Measurements from ENCODE around the gene IFNL3. TPM values are rescaled to one million over a fixed set of nuclear protein-coding genes. Genes with fewer than 3 reads are reported as not detected.

The IFNL3 gene
- total RNA-seq, 1 experiment from 2014 or later, result not detected

DNA sequence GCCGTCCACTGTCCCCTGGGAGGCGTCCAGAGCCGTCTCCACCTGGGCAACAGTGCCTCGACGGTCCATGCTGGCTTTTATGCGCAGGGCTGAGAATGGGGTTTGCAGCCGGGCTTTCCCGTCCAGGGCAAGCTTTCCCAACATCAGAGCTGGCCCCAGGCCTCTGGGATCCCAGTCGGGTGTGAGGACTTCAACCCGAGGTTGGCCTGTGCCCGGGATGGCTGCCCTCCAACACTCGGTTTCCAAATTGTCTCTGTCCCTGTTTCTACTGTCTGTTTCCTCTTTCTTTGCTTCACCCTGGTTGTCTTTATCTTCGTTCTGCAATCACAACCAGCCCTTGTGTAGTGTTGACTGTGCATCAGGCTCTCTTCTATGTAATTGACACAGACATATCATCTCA is 4.0 kb upstream of the IFNL3 start, which contains the start of gene IFNL4:
IFNL4 (minus strand) TSS at position 51 of the 400 bp plus-strand sequence.
- intact Hi-C loops (cut with micrococcal nuclease; ENCODE audit: unreplicated experiment), result no loop called here
- Mint-ChIP-seq H3K4me1 (ENCODE audit: low read depth, unreplicated experiment) (peaks cover 23% of the 10 kb centered on the region), H3K4me3 (ENCODE audit: unreplicated experiment) (no peak within 1 kb of the TSS), H3K36me3 (ENCODE audit: insufficient read depth, unreplicated experiment) (no peaks in the 10 kb centered on the region), H3K27me3 (ENCODE audit: insufficient read depth, unreplicated experiment) (no peaks in the 10 kb centered on the region), H3K9me3 (ENCODE audit: unreplicated experiment) (peaks cover 12% of the 10 kb centered on the region), H3K27ac (ENCODE audit: unreplicated experiment) (no peak within 1 kb of the TSS)
- Histone ChIP-seq H3K4me1 (peaks cover 26% of the 10 kb centered on the region), H3K27me3 (replicated peaks; ENCODE audit: control insufficient read depth, insufficient read depth, low read length) (no peaks in the 10 kb centered on the region), H3K4me3 (ENCODE audit: low read depth, low read length) (no peak within 1 kb of the TSS), H3K9me3 (no peaks in the 10 kb centered on the region), H3K36me3 (ENCODE audit: control insufficient read depth, insufficient read depth, low read length) (no peaks in the 10 kb centered on the region)
- ChIA-PET POLR2A (no interaction called here), CTCF (no interaction called here)
- TF ChIP-seq, protein P1, sequence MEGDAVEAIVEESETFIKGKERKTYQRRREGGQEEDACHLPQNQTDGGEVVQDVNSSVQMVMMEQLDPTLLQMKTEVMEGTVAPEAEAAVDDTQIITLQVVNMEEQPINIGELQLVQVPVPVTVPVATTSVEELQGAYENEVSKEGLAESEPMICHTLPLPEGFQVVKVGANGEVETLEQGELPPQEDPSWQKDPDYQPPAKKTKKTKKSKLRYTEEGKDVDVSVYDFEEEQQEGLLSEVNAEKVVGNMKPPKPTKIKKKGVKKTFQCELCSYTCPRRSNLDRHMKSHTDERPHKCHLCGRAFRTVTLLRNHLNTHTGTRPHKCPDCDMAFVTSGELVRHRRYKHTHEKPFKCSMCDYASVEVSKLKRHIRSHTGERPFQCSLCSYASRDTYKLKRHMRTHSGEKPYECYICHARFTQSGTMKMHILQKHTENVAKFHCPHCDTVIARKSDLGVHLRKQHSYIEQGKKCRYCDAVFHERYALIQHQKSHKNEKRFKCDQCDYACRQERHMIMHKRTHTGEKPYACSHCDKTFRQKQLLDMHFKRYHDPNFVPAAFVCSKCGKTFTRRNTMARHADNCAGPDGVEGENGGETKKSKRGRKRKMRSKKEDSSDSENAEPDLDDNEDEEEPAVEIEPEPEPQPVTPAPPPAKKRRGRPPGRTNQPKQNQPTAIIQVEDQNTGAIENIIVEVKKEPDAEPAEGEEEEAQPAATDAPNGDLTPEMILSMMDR (IDR thresholded peaks at IDR 0.05; ENCODE audit: insufficient read depth in 1 of 2, low read depth in 1 of 2, low read length in 1 of 2, severe bottlenecking in 1 of 2, unreplicated experiment in 1 of 2), result no peak
- no peak for DNase-seq
- BruUV-seq (replicated peaks), result no TSS peak

GRCh38 chr19:39247701-39248664 is 3.2 kb upstream of the IFNL3 start:
- DNase-seq, result no peak
- intact Hi-C loops (cut with micrococcal nuclease; ENCODE audit: unreplicated experiment), result no loop called here
- CTCF ChIA-PET, result no interaction called here
- Histone ChIP-seq H3K36me3 (ENCODE audit: control insufficient read depth, insufficient read depth, low read length) (no peaks in the 10 kb centered on the region), H3K27me3 (replicated peaks; ENCODE audit: control insufficient read depth, insufficient read depth, low read length) (no peaks in the 10 kb centered on the region), H3K9me3 (no peaks in the 10 kb centered on the region), H3K4me1 (peaks cover 19% of the 10 kb centered on the region), H3K4me3 (ENCODE audit: low read depth, low read length) (no peak overlapping the region)
- no peaks in the 10 kb centered on the region for H3K36me3 Mint-ChIP-seq (ENCODE audit: insufficient read depth, unreplicated experiment)
- TF ChIP-seq, protein P1 (IDR thresholded peaks at IDR 0.05; ENCODE audit: insufficient read depth in 1 of 2, low read depth in 1 of 2, low read length in 1 of 2, severe bottlenecking in 1 of 2, unreplicated experiment in 1 of 2), result no peak
- peaks cover 12% of the 10 kb centered on the region for H3K9me3 Mint-ChIP-seq (ENCODE audit: unreplicated experiment)
- H3K4me3 Mint-ChIP-seq (ENCODE audit: unreplicated experiment), result no peak overlapping the region
- POLR2A ChIA-PET, result no interaction called here
- H3K27ac Mint-ChIP-seq (ENCODE audit: unreplicated experiment), result no peak overlapping the region
- H3K4me1 Mint-ChIP-seq (ENCODE audit: low read depth, unreplicated experiment), result peaks cover 15% of the 10 kb centered on the region
- BruUV-seq (replicated peaks), result no TSS peak
- no peaks in the 10 kb centered on the region for H3K27me3 Mint-ChIP-seq (ENCODE audit: insufficient read depth, unreplicated experiment)

DNA sequence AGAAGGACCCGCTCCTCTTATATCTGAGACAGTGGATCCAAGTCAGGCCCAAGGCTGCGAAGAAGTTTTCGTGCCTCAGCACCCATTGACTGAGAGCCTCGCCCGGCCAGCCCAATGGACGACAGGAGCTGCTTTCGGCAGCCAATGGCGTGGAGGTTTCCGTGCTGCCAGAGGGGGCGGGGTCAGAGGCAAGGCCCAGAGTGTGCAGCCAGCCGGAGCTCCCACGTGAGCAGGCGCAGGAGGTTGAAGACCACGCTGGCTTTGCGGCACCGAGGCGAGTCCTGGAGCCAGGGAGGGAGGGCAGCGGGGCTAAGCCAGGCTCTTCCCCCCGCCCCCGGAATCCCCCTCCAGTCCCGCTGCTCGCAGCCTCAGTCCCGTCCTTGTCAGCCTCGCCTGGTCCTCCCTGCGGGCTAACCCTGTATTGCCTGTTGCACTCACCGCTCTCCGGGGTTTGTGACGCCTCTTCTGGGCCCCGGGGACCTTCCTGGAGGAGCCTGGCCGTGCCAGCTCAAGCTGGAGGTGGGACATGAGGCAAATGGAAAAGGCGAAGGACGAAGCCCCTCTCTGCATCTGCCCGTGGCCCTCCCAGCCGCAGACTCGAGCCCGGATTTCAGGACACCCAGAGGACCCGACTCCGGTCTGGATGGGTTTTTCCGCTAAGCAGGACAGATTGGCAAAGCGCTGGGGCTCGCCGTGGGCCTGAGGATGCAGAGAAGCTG is 2.3 kb upstream of the IFNL3 start:
- H3K4me3 ChIP-seq (ENCODE audit: low read depth, low read length), result no peak overlapping the region
- TF ChIP-seq, protein P1 (IDR thresholded peaks at IDR 0.05; ENCODE audit: insufficient read depth in 1 of 2, low read depth in 1 of 2, low read length in 1 of 2, severe bottlenecking in 1 of 2, unreplicated experiment in 1 of 2), result no peak
- Mint-ChIP-seq H3K36me3 (ENCODE audit: insufficient read depth, unreplicated experiment) (no peaks in the 10 kb centered on the region), H3K4me1 (ENCODE audit: low read depth, unreplicated experiment) (peaks cover 6% of the 10 kb centered on the region), H3K9me3 (ENCODE audit: unreplicated experiment) (peaks cover 7% of the 10 kb centered on the region), H3K27ac (ENCODE audit: unreplicated experiment) (no peak overlapping the region), H3K27me3 (ENCODE audit: insufficient read depth, unreplicated experiment) (no peaks in the 10 kb centered on the region), H3K4me3 (ENCODE audit: unreplicated experiment) (peak overlapping the region; percentile 9)
- no peaks in the 10 kb centered on the region for H3K27me3 ChIP-seq (replicated peaks; ENCODE audit: control insufficient read depth, insufficient read depth, low read length)
- H3K9me3 ChIP-seq, result no peaks in the 10 kb centered on the region
- DNase-seq, result no peak
- peaks cover 14% of the 10 kb centered on the region for H3K4me1 ChIP-seq
- BruUV-seq (replicated peaks), result no TSS peak
- CTCF ChIA-PET, result interaction anchor here (0.9 kb wide), 1 partner anchor 9 kb away, joined by 3 read pairs; no protein-coding TSS in a partner anchor
- intact Hi-C loops (cut with micrococcal nuclease; ENCODE audit: unreplicated experiment), result no loop called here
- H3K36me3 ChIP-seq (ENCODE audit: control insufficient read depth, insufficient read depth, low read length), result no peaks in the 10 kb centered on the region
- POLR2A ChIA-PET, result no interaction called here
